Superior temporal gyrus (tissue), 1 donor: ENCODE results near the gene SAG.

Source experiments
- DNase-seq: peaks from one replicate; pipeline ENCODE4 v3.0.0-alpha.2; 2016; ENCODE audit errors: extremely low spot score

Gene SAG

DNA sequence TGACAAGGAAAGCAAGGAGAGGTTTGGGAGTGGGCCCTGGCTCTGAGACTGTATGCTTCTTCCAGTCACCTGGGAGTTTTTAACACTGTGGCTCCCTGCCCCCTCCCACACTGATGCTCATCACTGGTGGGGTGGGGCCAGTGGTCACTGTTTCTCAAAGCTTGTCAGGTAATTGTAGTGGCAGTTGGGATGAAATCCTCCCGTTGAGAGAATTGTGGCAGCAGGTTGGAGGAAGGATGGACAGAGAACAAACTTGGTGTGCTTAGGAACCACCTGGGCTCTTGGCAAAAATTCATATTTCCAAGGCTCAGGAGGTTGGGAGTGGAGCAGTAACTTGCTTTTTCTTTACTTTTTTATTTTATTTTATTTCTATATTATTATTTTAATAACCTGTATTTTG lies 71.8 kb downstream of the SAG start:
- no peak for DNase-seq

DNA sequence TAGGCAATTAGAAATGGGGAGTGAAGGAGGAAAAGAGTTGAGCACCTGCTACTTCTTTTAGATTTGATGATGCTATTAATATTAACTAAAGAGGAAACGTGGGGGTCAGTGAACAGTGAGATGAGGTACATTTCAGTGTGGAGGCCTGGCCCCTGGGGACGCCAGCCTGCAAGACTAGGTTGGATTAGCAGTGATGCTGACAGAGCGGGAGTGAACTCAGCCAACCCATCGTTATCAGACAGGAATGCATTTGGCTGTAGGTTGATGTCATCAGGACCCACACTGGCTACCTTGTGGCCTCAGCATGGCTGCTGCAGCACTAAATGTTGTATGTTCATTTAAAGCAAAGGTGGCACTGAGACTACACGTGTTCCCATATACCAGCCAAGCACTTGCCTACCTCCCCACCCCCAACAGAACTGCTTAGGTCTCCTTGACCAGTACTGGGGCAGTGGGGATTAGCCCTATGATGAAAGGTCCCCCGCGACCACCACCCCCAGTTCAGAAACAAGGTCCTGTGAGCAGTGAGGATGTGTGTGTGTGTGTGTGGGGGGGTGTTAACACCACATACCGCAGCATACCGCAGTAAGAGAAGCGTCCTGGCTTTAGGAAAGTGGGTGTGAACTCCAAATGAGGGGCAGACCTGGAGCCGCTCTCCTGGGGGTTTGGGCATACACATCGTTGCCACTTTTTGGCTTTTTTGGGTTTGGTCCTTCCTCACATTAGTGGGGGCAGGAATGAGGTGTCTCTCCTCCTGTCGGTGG lies 72.7 kb downstream of the SAG start:
- DNase-seq = no peak

DNA sequence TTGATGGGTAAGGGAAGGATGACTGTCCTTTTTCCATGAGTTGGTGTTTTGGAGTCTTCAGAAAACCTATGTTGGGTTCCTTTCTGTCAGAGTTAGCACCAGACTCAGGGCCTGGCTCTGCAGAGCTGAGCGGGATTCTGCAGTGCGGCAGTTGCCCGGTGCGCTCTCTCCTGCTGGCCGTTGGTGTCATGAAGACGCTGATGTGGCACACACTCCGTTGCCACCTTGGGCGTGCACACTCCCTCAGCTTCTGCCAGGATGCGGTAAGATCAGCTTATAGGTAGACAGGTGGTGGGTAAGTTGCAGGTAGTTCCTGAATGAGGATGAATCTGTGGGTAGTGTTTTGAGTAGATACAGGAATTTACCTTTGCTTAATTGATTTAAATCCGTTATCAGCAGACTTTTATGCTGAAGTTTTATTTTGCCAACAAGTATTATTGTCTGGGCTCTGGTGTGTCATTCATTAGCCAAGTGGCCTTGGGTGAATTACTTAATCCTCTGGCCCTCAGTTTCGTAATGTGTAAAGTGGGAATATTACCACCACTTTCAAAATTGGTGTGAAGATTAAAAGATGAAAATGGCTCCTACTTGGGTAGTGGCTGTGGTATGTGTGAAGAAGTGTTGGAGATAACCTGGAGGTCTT lies 73.5 kb downstream of the SAG start:
- no peak for DNase-seq

DNA sequence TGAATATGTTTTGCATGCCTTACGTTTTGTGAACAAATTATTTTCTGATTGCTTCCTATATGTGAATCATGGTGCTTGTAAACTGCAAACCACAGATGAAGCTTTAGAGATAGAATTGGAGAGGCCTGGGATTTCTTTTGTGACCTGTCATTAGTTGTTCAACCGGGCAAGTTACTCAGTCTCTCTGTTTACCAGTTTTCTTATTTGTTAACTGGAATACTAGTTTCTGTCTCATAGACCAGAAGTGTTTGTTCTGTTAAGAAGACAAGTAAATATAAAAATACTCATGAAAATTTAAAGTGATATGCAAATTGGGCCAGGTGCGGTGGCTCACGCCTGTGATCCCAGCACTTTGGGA lies 74.0 kb downstream of the SAG start:
- no peak for DNase-seq

DNA sequence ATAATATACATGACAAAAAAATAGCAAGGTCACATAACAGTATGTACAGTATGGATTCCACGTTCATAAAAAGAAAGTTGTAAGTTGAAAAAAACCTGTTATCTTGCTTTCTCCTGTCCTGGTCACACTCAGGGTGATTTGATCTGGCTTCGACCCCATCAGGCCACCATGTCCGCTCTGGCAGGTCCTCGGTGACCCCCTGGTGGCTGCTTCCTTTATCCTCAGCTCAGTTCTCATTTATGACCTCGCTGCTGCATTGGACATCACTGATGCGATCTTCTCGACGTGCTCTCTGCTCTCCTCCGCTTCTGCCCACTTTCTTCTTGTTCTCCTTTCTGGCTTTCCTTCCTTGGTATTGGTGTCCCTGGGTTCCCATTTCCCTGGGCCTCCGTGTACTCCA lies 76.4 kb downstream of the SAG start:
- DNase-seq = no peak

DNA sequence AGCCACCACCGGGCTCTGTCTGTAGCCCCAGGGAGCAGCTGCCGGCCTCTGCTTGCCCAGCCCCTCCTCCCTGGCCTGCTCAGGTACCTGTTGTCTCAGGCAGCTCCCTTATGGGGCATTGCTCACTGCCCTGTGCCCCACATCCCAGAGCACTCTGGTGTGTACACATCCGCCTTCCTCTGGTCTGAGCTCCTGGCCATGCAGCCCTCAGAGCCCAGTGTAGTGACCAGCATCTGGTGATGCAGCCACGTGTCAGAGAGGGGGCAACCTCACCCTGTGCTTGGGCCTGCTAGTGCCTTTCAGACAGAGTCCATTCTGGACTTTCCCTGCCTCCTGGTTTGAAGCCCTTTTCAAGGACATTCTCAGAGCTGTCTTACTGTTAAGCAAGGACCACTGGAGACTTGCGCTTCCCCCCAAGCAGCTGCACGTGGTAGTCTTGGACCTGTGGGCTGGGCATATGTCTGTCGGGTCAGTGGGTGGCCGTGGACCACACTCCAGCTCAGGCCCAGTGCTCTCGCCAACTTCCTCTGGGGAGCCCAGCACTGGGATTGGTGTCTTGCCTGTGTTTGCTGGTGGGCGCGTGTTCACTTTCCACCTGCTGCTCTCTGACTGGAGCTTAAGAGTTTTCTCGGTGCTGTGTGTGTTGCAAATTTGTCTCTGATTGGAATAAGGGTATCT lies 77.3 kb downstream of the SAG start:
- no peak for DNase-seq

DNA sequence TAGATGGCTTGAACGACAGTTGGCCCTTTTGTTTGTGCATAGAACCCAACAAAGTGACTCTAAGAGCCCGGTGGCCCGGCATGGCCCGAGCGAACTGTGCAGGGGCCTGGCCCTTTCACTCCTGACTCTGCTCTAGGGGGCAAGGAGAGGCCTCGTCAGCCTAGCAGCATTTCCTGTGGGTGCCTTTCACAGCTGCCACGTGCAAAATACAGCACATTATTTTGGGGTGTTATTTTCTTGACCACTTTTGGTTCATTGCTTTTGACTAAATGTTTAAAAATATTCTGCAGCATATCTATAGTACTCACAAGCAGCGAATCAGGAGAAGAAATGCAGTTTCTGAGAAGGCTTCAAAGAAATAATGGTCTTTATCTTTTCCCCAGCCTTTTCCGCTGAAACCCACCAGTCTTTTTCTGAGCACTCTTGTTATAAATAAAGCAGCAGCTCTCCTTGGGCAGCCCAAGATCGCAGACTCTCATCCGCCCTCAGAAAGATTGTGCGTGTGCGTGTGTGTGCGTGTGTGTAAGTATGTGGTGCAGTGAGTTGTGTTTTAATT lies 78.0 kb downstream of the SAG start:
- no peak for DNase-seq

DNA sequence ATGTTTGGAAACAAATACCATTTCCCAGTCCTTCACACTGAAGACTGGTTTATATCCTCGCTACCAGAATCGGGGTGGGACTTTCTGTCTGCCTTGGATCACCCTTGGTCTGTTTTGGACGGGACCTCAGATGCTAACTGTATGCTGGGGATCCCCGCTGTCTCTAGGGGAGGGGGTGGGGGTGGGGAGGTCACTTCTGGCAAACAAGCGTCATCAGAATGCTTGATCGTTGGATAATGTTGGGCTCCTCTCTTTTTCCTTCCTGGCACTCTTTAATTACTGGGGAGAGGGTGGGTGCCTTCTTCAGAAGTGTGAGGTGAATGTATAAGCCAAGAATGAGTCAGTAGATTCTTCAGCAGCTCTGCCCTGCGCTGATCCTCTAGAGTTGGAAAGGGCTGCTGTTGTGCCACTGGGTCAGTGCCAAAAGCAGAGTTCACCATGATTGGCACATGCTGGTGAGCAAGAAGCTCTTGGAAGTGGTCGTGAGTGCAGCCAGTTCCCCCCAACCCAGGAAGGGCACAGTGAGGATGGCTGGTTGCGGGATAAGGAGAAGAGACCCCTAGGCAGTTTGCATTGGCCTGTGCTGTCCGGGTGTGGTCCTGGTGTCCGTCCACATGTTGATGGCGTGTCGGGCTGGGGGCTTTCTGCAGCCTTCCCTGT lies 78.9 kb downstream of the SAG start:
- no peak for DNase-seq

DNA sequence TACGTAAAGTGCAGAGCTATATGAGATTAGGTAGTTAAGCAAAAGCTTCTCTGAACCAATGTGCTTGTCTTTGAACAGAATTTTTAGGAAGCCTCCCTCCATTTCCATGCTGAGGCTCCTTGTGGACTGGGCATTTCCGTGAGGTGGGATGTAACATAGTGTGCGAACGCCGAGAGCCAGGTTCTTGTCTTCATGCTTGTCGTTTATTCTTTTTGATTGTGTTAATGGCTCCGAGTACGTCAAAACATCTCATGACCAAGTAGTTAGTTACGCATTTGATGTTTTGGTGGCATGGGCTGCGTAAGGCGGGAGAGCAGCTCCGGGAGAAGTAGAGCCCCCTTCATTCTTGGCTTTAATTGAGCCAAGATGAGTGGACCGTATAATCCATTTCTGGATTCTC lies 79.6 kb downstream of the SAG start:
- peak; percentile 53 for DNase-seq

DNA sequence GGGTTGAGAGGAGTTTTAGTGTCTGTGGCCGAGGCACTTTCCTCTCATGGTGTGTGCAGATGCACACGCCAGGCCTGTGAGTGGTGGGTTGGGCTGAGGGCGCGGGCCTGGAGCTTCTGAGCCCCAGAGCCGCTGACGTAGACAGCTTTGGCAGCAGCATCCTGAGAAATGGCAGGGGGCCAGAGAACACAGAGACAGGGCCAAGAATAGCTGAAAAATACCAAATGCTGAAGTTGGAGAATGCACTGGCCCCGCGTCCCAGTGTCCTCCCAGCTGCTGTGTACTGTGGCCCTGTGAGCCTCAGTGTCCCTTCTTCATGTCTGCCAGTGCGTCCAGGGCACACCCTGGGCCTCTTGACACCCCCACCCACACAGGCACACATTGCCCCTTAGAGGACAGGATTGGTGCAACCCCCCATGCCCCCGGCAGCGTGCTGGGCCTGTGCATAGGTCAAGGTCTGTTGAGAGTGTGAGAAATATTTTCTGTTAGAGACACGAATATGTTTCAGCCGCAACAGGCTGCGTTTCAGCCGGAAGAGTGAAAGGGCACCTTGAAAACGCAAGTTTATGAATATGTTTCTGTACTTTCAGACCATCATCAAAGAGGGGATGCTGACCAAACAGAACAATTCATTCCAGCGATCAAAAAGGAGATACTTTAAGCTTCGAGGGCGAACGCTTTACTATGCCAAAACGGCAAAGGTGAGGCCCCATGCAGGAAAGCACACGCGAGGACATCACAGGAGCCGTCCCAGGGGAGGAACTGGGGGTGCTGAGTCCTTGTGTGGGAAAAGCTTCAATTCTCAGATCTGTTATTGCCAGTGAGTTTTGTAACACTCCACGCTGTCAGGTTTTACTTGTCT lies 80.3 kb downstream of the SAG start:
- peak; percentile 92 for DNase-seq

DNA sequence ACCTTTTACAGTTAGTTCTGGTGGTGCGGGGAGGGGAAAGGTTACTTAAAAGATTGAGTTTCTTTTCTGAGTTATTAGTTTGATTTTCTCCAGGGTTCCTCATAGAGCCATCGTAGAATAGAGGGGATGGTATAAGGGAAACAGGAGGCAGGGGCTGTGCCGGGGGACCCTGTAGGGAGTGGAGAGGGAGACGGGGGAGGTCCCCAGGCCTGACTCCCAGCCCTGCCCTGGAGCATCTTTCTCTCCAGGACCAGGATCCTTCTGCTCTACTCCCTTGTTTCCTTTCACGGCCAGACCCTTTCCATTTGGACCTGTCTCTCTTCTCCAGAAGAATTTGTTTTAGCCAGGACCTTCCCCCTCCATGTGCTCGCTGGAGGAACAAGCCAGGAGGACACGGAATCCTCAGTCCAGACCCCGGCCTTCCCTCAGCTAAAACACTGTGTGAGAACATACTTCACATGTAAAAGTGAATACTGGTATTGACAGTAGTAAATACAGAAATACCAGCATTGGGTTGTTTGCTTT lies 82.0 kb downstream of the SAG start:
- DNase-seq = no peak

DNA sequence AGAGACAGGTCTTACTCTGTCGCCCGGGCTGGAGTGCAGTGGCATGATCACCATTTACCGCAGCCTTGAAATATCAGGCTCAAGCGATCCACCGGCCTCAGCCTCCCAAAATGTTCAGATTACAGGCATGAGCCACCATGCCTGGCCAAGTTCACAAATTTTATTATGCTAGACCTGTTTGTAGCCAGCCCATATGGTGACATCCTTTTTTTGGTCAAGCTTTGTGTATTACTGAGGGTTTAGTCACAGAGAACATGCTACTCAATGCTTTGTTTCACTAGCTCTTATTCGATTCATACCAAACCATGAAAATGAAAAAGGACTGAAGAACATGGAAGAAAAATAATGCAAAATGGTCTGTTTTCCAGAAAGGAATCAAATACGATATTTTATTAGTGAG lies 88.1 kb downstream of the SAG start:
- DNase-seq = no peak
